HG02973 (cell line): ENCODE results near the gene ACKR2.
"Not testable (repeated sequence)": the region's sequence is repeated elsewhere in the genome, so short reads cannot be mapped to it uniquely, and the experiment has no call there.

Experiments
- ATAC-seq: cut with Tn5 transposase; IDR thresholded peaks from one replicate; pipeline ENCODE4 v1.9.1; 2021; ENCODE audit warnings: moderate library complexity; ENCODE audit not compliant: unreplicated experiment

ACKR2 gene

GRCh38 chr3:42855219-42855546, 45.9 kb downstream of the ACKR2 start:
- no peak for ATAC-seq

DNA sequence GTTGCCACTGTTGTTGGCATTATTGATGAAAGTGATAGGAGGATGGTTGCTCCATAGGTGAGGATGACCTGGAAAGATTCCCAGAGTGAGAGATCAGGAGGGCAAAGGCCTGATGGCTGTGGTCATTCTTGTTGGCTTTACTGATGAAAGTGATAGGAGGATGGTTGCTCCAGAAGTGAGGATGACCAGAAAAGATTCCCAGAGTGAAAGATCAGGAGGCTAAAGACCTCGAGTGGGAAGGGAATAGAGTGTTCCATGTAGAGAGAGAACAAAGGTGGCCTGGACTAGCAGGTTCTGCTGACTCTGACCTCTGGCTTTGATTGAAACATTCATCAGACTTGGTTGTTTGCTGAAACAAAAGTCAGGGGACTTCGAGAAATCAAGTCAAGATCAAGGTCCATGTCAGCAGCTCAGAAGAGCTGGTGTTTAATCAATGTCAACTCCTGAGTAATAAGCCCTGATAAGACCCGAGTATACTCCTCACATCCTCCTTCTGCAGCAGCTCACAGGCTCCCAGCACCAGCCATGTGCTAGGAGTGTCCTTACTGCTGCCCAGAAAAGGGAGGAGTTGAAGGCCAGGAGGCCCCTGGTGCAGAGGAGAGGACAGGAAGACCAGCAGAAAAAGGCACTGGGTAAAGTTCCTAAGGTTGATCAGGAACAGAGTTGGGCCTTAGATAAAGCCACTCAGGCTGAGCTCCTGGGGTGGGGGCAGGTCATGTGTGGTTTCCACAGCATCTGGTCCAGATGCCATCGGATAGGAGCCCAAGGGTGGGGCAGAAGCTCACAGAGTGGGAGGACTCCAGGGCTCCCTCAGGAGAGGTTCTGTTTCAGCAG, 46.5 kb downstream of the ACKR2 start:
- ATAC-seq, result no peak

DNA sequence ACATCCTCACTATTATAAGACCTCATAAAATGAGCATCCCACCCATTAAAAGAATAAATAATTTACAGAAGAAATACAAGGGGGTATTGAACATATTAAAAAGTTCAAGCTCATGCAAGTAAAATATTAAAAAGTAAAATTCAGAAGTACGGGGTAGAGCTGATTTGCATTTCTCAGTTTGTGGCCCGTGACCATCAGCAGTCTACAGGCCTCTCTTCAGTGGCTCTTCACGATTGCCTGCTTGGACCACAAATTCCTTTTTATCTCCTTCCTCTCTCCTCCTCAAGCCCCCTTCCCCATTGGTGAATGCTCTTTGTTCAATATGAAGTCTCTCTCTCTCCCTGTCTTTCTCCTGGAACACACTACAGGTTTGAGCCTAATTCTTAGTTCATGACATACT, 47.3 kb downstream of the ACKR2 start:
- ATAC-seq, result no peak

DNA sequence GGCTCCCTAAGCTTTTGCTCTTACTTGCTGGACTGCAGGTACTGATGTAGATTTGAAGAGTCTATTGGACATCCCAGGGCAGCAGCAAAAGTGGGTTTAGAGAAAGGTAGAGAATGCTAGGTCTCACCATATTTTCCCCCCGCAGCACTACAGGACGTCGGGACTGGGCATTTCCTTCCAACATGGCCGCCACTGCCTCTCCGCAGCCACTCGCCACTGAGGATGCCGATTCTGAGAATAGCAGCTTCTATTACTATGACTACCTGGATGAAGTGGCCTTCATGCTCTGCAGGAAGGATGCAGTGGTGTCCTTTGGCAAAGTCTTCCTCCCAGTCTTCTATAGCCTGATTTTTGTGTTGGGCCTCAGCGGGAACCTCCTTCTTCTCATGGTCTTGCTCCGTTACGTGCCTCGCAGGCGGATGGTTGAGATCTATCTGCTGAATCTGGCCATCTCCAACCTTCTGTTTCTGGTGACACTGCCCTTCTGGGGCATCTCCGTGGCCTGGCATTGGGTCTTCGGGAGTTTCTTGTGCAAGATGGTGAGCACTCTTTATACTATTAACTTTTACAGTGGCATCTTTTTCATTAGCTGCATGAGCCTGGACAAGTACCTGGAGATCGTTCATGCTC, 55.2 kb downstream of the ACKR2 start:
- no peak for ATAC-seq

DNA sequence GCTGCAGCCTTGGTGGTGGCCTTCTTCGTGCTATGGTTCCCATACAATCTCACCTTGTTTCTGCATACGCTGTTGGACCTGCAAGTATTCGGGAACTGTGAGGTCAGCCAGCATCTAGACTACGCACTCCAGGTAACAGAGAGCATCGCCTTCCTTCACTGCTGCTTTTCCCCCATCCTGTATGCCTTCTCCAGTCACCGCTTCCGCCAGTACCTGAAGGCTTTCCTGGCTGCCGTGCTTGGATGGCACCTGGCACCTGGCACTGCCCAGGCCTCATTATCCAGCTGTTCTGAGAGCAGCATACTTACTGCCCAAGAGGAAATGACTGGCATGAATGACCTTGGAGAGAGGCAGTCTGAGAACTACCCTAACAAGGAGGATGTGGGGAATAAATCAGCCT, 56.0 kb downstream of the ACKR2 start:
- no peak for ATAC-seq

DNA sequence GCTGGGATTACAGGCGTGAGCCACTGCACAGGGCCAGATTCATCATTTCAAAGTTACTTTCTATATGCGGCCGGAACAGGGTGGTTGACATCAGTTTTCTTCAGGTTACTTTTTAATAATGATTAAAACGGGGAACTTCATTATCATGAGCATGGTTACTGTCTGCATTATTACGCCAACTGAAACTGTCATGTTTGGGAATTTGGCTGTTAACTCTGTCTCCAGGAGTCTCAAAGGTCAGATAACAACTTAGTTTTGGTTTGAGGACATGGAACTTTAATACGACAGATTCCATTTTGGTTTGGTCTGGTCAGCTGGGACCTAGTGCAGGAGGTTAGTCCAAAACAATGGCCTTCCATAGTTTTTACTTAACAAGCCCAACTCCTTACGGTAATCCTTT, 57.9 kb downstream of the ACKR2 start:
- no peak for ATAC-seq

DNA sequence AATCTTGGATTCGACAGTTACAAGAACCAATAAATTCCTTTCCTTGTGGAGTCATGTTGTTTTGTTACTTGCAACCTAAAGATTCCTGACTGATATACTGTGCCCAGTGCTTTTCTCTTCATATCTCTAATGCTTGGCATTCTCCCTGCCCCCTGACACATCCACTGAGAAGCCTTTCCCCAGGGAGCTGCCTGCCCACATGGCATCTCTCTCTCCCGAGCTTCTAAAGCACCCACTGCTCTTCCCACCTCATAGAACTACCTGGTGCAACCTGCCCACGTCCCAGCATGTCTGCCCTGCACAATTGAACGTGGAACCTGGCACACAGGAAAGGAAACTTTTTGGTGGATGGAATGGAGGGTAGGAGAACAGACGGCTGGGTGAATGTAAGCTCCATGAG, 59.6 kb downstream of the ACKR2 start:
- ATAC-seq, result no peak

DNA sequence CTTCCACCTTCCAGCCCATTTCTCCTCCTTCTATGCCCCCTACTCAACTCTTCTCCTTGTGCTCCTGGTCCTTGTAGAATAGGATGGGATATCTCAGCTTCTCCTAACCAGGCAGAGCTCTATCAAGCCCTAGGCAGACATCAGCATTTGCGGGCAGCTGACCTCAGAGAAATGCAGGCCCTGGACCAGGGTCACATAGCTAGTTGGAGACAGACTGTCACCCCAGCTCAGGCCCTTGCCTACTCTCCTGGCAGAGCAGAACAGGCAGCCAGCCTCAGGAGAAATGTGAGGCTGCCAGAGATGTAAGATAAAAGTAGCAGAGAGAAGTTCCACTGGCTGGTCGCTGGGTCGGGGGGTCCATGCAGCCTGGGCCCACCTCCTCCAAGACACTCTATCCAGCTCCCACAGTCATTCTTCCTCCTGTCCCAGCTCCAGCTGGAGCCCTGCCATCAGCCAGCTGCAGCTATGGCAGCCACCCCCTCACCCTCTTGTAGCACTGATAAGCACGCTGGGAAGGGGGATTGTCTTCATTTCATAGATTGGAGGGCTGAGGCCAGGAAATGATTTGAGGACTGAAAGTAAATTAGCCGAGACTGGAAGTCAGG, 62.4 kb downstream of the ACKR2 start:
- ATAC-seq, result no peak

DNA sequence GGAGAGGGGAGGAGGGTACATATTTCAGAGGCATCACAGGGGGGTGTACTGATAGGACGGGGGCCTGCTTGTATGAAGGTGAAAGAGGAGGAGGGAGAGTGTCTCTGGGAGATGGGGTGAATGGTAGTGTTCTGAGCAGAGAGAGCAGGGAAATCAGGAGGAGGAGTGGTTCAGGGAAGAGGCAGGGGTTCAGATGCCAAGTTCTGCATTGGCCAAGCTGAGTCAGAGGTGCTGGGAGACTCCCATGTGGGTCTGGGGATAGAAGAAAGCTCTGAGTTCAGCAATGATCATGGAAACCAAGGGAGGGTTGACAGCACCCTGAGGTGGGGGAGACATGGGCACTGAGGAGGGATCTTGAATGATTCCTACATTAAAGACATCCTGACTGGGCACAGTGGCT, 63.5 kb downstream of the ACKR2 start:
- no peak for ATAC-seq

GRCh38 chr3:42873221-42873982, 64.2 kb downstream of the ACKR2 start:
- ATAC-seq, result no peak

DNA sequence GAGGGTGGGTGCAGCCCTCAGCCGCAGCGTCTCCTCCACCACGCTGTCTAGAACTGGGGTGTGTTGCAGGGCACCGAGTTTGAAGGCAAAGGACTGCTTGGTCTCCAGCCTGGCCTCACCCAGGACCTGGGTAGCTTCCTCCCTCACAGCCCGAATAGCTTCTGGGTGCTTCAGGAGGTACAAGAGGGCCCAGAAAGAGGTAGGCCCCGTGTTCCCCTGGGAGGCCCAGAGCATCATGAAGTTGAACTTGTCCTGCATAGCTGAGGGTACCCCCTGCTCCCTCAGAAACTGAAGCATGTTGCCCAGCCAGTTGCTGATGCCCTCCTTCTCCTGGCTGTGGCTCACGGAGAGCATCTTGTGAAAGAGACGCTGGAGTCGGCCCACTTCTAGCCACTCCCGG, 65.5 kb downstream of the ACKR2 start:
- ATAC-seq, result no peak

- ATAC-seq, result no peak
Observed at GRCh38 chr3:42875325-42876151, 66.3 kb downstream of the ACKR2 start, which contains the start of gene CYP8B1. TSS of gene CYP8B1 (minus strand) at chr3:42875879. CDS start at chr3:42875816, 63 bp downstream.

DNA sequence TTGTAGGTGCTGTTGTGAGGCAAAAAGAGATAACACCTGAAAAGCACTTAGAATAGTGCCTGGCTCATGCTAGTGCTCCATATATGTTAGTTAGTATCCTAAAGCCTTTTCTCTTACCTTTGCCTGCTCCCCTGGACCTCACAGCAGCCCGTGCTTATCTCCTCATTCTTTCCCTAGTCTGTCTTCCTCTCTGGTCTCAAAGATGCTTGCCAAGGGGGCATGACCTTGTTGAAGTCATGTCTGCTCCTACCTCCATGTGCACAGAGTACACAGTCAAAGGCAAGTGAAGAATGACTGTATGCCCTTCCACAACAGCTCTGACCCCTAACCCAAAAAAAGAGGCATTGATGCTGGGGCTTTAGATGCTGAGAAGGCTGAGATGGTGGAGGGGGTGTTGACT, 67.2 kb downstream of the ACKR2 start:
- ATAC-seq, result no peak

DNA sequence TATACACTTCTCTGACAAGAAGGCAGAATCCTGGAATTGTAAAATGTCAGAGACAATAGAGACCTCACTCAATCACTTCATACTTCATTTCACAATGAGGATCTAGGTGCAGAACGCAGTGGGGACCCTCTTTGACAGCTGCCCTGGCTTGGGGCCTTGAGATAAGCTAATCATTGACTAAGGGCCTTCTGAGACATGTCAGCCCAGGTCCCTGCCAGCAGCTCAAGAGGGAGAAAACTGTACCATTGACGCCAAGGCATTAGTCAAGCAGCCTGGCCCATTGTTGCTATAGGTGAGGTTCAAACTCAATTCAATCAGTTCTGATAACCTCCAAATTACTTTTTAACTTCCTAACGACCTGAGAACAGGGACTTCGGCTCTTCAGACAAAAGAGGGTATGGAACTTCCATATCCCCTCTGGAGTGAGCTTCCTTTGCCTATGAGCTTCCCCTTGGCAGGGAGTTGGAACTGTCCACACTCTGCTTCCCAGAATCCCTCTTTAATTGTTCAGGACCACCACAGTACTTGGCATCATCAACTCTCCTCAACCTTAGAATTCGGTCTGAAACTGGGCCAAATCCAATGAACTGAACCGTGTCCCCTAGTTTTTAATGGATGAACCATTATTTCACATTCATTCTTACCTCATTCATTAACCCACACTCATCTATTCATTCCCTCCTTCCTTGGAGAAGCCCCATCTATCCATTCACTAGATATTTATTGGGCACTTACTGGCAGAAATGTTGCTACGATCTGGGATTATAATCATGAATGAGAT, 67.9 kb downstream of the ACKR2 start:
- ATAC-seq, result no peak

GRCh38 chr3:42877881-42878280, 68.6 kb downstream of the ACKR2 start:
- no peak for ATAC-seq

- ATAC-seq, result no peak
Observed at GRCh38 chr3:42880183-42880582, 70.9 kb downstream of the ACKR2 start.

- peak; percentile 96 for ATAC-seq
Observed at GRCh38 chr3:42880601-42881451, 71.6 kb downstream of the ACKR2 start.

- ATAC-seq, result not testable (repeated sequence)
Observed at GRCh38 chr3:42883251-42883930, 74.1 kb downstream of the ACKR2 start.
